BJ (cell line): ENCODE data around the gene ANKRD24. TPM values are rescaled to one million over a fixed set of nuclear protein-coding genes. Genes with fewer than 3 reads are reported as not detected.

Experiments used
- CTCF ChIA-PET: fragments of 350-600 bp; formaldehyde crosslinking; extraction: SDS; loops from one replicate; lab custom pipeline; 2021; ENCODE audit warnings: antibody characterized with exemption, inconsistent platforms; lab: Yijun Ruan, JAX
- POLR2A ChIA-PET: fragments of 300-600 bp; sonication (Branson Sonifier 250); formaldehyde crosslinking; extraction: SDS; loops from one replicate; lab custom pipeline; 2021; ENCODE audit warnings: antibody characterized with exemption; lab: Charles Lee
- DNase-seq: peaks from one replicate; pipeline ENCODE4 v3.0.0-alpha.2; 2011; ENCODE audit warnings: low read depth
- H3K27me3 ChIP-seq: 2 replicates; pipeline ENCODE4 v1.6.0; 2011; ENCODE audit warnings: low read length; ENCODE audit not compliant: control insufficient read depth, insufficient read depth
- H3K36me3 ChIP-seq: 2 replicates; pipeline ENCODE4 v1.5.1; 2011; ENCODE audit warnings: low read length; ENCODE audit not compliant: control insufficient read depth, insufficient read depth
- H3K4me3 ChIP-seq: 2 replicates; pipeline ENCODE4 v1.5.1; 2011; ENCODE audit warnings: low read depth, mild to moderate bottlenecking, control low read depth, low read length
- CTCF ChIP-seq: IDR thresholded peaks from 2 replicates; pipeline ENCODE4 v1.5.1; 2011; ENCODE audit warnings: low read depth, mild to moderate bottlenecking, control low read depth, inconsistent platforms, low read length, moderate library complexity; ENCODE audit not compliant: insufficient read depth
- polyA plus RNA-seq: library from polyadenylated mRNA; depleted of rRNA; stranded (reverse); fragments of >200 nt; gene quantifications from 2 replicates; pipeline ENCODE4 v1.2.3, GENCODE V29; 2011

Gene ANKRD24
- polyA plus RNA-seq, 1 experiment = 0.22 TPM

DNA sequence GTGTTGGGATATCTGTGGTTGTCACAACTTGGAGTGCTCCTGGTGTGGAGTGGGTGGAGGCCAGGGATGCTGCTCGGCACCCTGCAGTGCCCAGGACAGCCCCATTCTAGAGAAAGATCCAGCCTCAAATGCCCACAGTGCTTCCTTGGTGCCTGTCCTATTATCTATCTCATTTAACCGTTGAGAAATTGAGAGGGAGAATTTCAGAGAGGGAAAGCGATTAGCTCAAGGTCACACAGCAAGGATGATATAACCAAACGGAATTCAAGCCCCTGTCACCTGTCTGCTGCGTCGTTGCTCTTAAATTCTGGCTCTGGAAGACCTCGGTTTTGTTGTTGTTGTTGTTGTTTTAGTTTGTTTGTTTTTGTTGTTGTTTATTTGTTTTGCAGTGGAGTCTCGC is 13.5 kb downstream of the ANKRD24 start:
- H3K27me3 ChIP-seq = peaks cover 4% of the 10 kb centered on the region
- CTCF ChIA-PET = interaction anchor here (0.6 to 1.6 kb wide), 2 partner anchors 8 to 56 kb away, joined by 3 to 5 read pairs; no protein-coding TSS in a partner anchor
- no peak overlapping the region for H3K4me3 ChIP-seq
- no peak for TF ChIP-seq CTCF
- H3K36me3 ChIP-seq = no peaks in the 10 kb centered on the region
- DNase-seq = no peak
- POLR2A ChIA-PET = no interaction called here

GRCh38 chr19:4196587-4197148 is 14.2 kb downstream of the ANKRD24 start:
- Histone ChIP-seq H3K27me3 (peaks cover 4% of the 10 kb centered on the region), H3K36me3 (no peaks in the 10 kb centered on the region), H3K4me3 (no peak overlapping the region)
- no peak for TF ChIP-seq CTCF
- ChIA-PET CTCF (interaction anchor here (0.6 to 1.6 kb wide), 3 partner anchors 9 to 56 kb away, joined by 3 to 5 read pairs (median 3); no protein-coding TSS in a partner anchor), POLR2A (no interaction called here)
- DNase-seq = no peak

DNA sequence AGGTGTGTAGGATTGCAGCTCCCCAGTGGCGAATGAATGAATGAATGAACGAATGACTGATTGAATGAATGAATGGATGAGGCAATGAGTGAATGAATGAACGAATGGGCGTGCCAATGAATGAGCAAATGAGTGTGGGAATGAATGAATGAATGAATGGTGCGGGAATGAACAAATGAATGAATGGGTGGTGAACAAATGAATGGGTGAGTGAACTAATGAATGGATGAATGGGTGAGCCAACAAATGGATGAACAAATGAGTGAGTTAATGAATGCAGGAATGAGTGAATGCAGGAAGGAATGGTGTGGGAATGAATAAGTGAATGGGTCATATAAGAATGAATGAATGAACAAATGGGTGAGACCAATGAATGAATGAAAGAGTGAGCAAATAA is 14.7 kb downstream of the ANKRD24 start:
- no peak for TF ChIP-seq CTCF
- H3K27me3 ChIP-seq = peaks cover 4% of the 10 kb centered on the region

DNA sequence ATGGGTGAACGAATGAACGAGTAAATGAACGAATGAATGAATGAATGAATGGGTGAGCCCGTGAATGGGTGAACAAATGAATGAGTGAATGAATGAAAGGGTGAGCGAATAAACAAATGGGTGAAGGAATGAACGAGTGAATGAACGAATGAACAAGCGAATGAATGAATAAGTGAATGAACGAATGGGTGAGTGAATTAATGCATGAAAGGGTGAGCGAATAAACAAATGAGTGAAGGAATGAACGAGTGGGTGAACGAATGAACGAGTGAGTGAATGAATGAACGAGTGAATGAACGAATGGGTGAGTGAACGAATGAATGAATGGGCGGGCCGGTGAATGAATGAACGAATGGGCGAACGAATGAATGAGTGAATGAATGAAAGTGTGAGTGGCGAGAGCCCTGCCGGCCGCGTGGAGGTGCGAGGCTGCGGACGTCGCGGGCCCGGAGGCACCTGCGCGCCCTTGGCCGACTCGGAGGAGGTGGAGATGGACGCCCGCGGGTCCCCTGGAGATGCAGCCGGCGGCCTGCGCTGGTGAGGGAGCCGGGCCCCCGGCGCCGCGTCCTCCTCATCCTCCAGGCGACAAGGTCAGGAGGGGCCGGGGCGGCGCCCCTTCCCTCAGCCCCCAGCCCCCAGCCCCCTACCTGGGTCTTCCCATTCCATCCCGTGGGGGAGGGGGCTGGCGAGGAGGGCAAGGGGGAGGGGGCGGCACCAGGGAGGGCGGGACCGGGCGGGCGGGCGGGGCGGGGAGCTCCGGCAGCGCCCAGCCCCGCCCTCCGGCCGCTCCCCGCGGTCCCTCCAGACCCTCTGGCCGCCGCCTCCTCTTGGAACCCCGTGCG is 15.4 kb downstream of the ANKRD24 start:
- ChIA-PET POLR2A (no interaction called here), CTCF (interaction anchor here (0.7 to 1.4 kb wide), 3 partner anchors 10 to 58 kb away, joined by 3 to 4 read pairs (median 3); no protein-coding TSS in a partner anchor)
- H3K27me3 ChIP-seq = peaks cover 4% of the 10 kb centered on the region

More for the DNA sequence above, 14.7 kb downstream of the ANKRD24 start:
- CTCF ChIA-PET = interaction anchor here (0.8 to 1.6 kb wide), 2 partner anchors 11 to 57 kb away, joined by 3 to 5 read pairs; no protein-coding TSS in a partner anchor
- DNase-seq = no peak
- no peak overlapping the region for H3K4me3 ChIP-seq
- no peaks in the 10 kb centered on the region for H3K36me3 ChIP-seq
- POLR2A ChIA-PET = no interaction called here

More for the DNA sequence above, 15.4 kb downstream of the ANKRD24 start:
- Histone ChIP-seq H3K4me3 (no peak overlapping the region), H3K36me3 (no peaks in the 10 kb centered on the region)
- no peak for TF ChIP-seq CTCF
- DNase-seq = no peak
